HepG2 (cell line): ENCODE measurements around the gene BCAP29. TPM values are rescaled to one million over a fixed set of nuclear protein-coding genes. Genes with fewer than 3 reads are reported as not detected.

Experiments
- GATA4 ChIP-seq: sonication (generic); IDR thresholded peaks from 2 replicates; pipeline ENCODE4 v1.6.1; 2016; ENCODE audit warnings: antibody characterized with exemption, low read depth, borderline replicate concordance
- RFXAP ChIP-seq: sonication (generic); formaldehyde crosslinking; IDR thresholded peaks from 2 replicates; pipeline ENCODE4 v1.4.0; 2020; ENCODE audit warnings: missing genetic modification reagents, borderline replicate concordance
- SRSF4 ChIP-seq: fragments of 200-400 bp; formaldehyde crosslinking; IDR thresholded peaks from one replicate; pipeline ENCODE4 v1.6.1; 2018; ENCODE audit warnings: mild to moderate bottlenecking, low read depth, low read length, moderate library complexity; ENCODE audit not compliant: poor library complexity, severe bottlenecking
- ZBTB3 ChIP-seq: sonication (generic); formaldehyde crosslinking; IDR thresholded peaks from 2 replicates; pipeline ENCODE4 v1.4.0; 2020; ENCODE audit warnings: low read depth, mild to moderate bottlenecking, moderate library complexity, missing genetic modification reagents, borderline replicate concordance
- ZNF143 ChIP-seq: sonication (generic); formaldehyde crosslinking; IDR thresholded peaks from 2 replicates; pipeline ENCODE4 v1.4.0; 2020; ENCODE audit warnings: missing genetic modification reagents
- ZNF318 ChIP-seq: sonication (generic); formaldehyde crosslinking; IDR thresholded peaks from 2 replicates; pipeline ENCODE4 v1.4.0; 2020; ENCODE audit warnings: mild to moderate bottlenecking, missing genetic modification reagents
- ZNF382 ChIP-seq: sonication (generic); formaldehyde crosslinking; IDR thresholded peaks from 2 replicates; pipeline ENCODE4 v1.5.0; 2020; ENCODE audit warnings: missing genetic modification reagents, mild to moderate bottlenecking, borderline replicate concordance
- ZNF552 ChIP-seq: sonication (generic); formaldehyde crosslinking; IDR thresholded peaks from 2 replicates; pipeline ENCODE4 v1.9.0; 2022; ENCODE audit warnings: missing genetic modification reagents, mild to moderate bottlenecking, borderline replicate concordance
- ZNF749 ChIP-seq: sonication (generic); formaldehyde crosslinking; IDR thresholded peaks from 2 replicates; pipeline ENCODE4 v1.8.0; 2022; ENCODE audit warnings: mild to moderate bottlenecking, missing genetic modification reagents, moderate library complexity, borderline replicate concordance
- ZZZ3 ChIP-seq: sonication (generic); formaldehyde crosslinking; IDR thresholded peaks from 2 replicates; pipeline ENCODE4 v1.4.0; 2020; ENCODE audit warnings: missing genetic modification reagents, mild to moderate bottlenecking, borderline replicate concordance
- polyA plus RNA-seq, 8 experiments: library from polyadenylated mRNA; depleted of rRNA in 3 of 8; stranded (reverse) in 7 of 8; unstranded in 1 of 8; fragments of >200 nt; fragmentation: Illumina TruSeq in 4 of 8; extraction: Trizol in 4 of 8; gene quantifications; 2 replicates each; pipeline versions ENCODE4 v1.2.1 to v1.2.3, GENCODE V29; 2011 to 2016; ENCODE audit warnings: low read depth in 4 of 8, missing spikeins in 1 of 8, mixed read lengths in 1 of 8; ENCODE audit not compliant: insufficient read depth in 1 of 8
- total RNA-seq, 5 experiments: library from RNA; depleted of rRNA; stranded (reverse); fragments of >200 nt; fragmentation: Illumina TruSeq; extraction: Trizol; gene quantifications; 2 replicates each; pipeline ENCODE4 v1.2.3, GENCODE V29; 2016; ENCODE audit warnings: low read depth in 1 of 5
- TF ChIP-seq, protein P1 (sequence below): sonication (generic); formaldehyde crosslinking; IDR thresholded peaks from 2 replicates; pipeline ENCODE4 v1.8.1; 2023; ENCODE audit warnings: mild to moderate bottlenecking, inconsistent platforms, moderate library complexity, missing genetic modification reagents, borderline replicate concordance
- TF ChIP-seq, protein P2 (sequence below): sonication (generic); formaldehyde crosslinking; IDR thresholded peaks from 2 replicates; pipeline ENCODE4 v1.4.0; 2020; ENCODE audit warnings: missing genetic modification reagents, borderline replicate concordance

The BCAP29 gene
- total and polyA plus RNA-seq, 2 of the 13 experiments (the other 11 are each of a cell fraction or from before 2014, with no cell fraction given) = 15.3 to 35.6 TPM

DNA sequence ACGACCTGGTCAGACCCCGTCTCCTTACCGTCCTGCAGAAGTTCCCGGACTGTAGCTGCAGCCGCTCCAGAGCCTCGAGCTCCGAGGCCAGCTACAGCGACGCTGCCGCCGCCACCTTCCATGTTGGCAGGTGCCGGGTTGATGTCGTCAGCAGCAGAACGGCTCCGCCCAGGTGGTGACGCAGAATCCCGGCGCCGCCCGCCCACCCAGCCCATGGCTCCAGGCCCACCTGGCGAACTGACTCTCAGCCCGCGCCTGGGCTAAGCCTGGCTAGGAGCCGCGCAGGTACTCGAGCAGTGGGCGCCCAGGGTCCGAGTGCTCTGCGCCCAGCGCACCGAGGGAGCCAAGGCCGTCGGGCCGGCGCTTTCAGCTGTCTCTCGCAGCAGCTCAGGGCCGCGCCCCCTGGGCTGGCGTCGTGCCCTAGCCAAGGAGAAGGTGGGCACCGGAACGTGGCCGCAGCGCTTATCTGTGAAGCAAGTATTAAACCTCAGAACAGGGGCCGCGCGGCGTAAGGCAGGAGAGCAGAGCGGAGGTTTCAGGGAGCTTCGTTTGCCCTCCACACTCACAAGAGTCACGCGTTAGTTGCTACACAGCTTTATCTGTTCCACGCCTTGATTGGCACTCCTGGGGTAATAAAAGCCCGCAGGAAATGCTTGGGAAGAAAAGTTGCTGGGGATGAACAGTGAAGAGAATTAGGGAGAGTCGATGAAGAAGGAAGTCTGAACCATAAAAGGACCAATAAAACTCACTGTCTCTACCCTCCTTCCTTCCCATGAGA is 16.1 kb upstream of the BCAP29 start, which contains the start of the genes COG5 and DUS4L (continued):
- TF ChIP-seq, protein P1, sequence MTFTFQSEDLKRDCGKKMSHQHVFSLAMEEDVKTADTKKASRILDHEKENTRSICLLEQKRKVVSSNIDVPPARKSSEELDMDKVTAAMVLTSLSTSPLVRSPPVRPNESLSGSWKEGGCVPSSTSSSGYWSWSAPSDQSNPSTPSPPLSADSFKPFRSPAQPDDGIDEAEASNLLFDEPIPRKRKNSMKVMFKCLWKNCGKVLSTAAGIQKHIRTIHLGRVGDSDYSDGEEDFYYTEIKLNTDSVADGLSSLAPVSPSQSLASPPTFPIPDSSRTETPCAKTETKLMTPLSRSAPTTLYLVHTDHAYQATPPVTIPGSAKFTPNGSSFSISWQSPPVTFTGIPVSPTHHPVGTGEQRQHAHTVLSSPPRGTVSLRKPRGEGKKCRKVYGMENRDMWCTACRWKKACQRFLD (CRISPR knock-in tag) = no peak
- TF ChIP-seq ZNF318 (CRISPR knock-in tag) = peak; percentile 85; the same call in 1 of the 2 replicates
- TF ChIP-seq ZNF143 = peak; percentile 39
- TF ChIP-seq ZZZ3 (CRISPR knock-in tag) = peak; percentile 72; the same call in 1 of the 2 replicates
- TF ChIP-seq ZNF382 (CRISPR knock-in tag) = no peak
- TF ChIP-seq RFXAP (CRISPR knock-in tag) = no peak; the same call in 1 of the 2 replicates
- TF ChIP-seq ZNF552 (CRISPR knock-in tag) = no peak
- no peak for TF ChIP-seq SRSF4
- no peak for TF ChIP-seq ZBTB3 (CRISPR knock-in tag)
- TF ChIP-seq, protein P2, sequence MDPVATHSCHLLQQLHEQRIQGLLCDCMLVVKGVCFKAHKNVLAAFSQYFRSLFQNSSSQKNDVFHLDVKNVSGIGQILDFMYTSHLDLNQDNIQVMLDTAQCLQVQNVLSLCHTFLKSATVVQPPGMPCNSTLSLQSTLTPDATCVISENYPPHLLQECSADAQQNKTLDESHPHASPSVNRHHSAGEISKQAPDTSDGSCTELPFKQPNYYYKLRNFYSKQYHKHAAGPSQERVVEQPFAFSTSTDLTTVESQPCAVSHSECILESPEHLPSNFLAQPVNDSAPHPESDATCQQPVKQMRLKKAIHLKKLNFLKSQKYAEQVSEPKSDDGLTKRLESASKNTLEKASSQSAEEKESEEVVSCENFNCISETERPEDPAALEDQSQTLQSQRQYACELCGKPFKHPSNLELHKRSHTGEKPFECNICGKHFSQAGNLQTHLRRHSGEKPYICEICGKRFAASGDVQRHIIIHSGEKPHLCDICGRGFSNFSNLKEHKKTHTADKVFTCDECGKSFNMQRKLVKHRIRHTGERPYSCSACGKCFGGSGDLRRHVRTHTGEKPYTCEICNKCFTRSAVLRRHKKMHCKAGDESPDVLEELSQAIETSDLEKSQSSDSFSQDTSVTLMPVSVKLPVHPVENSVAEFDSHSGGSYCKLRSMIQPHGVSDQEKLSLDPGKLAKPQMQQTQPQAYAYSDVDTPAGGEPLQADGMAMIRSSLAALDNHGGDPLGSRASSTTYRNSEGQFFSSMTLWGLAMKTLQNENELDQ = no peak
- TF ChIP-seq ZNF749 (CRISPR knock-in tag) = peak; percentile 92
- TF ChIP-seq GATA4 = 0 out of 2 replicates have a peak, but pooled peaks have one; percentile 53
